NCI-H510A (cell line): Measurements from ENCODE around the gene CASZ1.

Source experiments
- DNase-seq: peaks from one replicate; lab custom pipeline; 2025; lab: John Stamatoyannopoulos, UW

The CASZ1 gene

GRCh38 chr1:10727751-10728232 lies 68.7 kb downstream of the CASZ1 start:
- DNase-seq = peak; percentile 42

- DNase-seq = no peak
Measured at GRCh38 chr1:10726355-10726754, 70.1 kb downstream of the CASZ1 start.

DNA sequence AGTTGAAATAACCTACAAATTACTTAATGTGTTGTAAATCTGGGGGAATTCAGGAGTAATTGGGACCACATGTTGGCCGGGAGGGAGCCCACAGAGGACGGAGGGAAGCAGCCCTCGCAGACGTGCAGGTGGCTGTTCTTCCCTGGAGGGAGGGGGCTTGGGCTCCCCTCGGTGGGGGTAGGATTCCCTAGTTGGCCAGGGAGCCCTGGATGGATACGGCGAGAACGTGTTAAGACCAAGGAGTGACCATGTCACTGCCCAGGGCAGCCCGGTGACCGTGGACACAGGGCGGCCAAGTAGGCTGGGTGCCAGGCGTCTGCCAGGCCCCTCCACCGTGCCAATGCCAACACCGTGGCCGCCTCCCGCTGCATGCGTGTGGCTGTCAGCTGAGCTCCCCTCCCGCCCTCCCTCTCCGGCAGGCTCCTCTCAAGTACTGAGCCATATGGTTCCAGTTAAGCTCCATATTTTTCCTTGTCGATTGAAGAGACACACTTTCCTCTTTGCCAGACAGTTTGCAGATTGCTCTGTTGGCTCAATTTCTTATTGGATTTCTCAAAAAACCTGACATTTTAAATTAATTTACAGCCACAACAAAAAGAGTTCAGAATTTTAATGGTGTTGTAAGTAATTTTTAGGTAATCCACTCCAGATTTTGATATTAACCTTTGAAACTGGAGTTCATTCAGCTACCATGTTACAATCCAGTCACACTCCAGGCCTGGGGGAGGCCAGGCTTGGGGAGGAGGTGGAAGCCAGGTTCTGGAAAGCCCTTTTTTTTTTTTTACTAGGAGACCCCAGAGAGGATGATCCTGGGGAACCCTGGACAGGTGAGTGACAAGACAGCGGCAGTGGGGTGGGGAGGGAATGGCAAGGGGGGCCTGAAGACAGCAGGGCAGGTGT lies 71.2 kb downstream of the CASZ1 start:
- peak; percentile 88 for DNase-seq

- no peak for DNase-seq
Measured at GRCh38 chr1:10724511-10724910, 71.9 kb downstream of the CASZ1 start.

DNA sequence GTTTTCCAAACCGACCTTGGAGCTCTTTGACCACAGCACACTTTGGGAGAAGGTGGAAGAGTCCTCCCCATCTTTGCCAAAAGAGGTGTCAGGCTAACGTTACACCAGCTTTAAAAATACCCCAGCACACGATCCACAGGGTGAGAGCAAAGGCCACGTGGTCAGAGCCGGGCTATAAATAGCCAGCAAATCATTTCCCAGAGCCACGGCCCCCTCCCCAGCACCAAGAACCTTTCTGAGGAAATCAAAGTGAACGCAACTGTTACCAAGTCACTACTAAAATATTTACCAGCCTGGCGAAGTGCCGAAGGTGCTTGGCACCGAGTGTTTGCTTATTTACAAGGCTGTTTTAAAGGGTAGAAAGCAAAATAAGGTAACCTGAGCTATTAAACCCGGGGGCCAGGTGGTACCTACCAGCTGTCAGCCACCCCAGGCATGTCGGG lies 72.4 kb downstream of the CASZ1 start:
- peak; percentile 89 for DNase-seq

DNA sequence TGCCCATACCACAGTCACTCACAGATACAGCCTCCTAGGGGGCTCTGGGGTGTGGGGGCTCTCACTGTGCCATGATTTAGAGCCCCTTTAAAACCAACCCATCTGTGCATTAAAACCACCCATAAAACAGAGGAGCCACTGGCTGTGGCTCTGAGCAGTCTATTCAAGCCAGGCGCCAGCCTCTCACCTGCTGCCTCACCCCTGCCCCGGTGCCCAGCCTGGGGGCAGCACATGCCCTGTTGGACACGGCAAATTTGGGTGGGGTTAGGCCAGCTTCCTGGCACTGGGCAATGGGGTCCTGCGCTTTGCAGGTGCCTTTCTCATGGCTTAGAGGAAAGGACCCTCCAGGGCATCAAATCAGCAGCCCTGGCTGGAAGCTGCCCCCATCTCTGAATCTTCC lies 73.1 kb downstream of the CASZ1 start:
- no peak for DNase-seq

GRCh38 chr1:10722803-10723202 lies 73.6 kb downstream of the CASZ1 start:
- no peak for DNase-seq

DNA sequence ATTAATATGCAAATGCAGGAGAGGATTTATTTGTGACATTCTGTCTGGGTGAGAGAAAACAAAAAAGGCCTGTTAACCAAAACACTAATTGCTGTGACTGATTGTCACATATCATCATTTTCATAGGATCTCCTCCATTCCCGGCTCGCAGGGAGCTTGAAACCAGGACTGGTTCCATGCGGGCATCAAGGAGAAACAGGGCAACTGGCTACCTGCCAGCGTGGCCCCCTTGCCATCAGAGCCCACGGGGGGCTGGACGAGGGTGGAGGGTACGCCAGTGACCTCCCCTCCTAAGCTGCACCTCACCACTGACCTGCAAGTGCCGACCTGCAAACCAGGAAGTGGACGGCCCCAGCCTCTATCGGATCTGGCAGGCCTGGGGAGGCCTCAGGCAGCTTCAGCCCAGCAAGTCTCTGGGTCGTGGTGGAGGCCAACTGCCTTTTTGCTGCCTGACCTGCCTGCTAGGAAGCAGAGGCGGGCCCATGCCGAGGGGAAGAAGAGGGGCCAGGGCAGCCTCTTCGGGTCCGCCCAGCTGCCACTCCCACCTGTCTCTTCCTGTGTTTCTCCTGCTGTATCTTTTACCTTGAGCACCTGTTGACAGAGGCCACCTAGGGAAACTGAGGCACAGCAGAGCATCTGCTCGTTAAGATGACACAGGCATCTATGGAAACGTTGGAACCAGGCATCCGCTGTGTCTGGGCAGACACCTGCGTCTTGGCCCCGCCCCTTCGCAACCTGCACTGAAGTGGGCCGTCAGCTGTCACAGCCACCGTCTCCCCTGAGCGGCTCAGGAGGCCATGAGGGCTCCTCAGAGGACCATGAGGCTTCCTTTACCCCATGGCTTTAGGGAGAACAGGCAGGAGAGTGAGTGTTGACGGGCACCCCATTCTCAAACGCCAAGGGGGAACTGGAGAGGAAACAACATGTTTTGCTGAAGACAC lies 74.8 kb downstream of the CASZ1 start:
- DNase-seq = peak; percentile 68

DNA sequence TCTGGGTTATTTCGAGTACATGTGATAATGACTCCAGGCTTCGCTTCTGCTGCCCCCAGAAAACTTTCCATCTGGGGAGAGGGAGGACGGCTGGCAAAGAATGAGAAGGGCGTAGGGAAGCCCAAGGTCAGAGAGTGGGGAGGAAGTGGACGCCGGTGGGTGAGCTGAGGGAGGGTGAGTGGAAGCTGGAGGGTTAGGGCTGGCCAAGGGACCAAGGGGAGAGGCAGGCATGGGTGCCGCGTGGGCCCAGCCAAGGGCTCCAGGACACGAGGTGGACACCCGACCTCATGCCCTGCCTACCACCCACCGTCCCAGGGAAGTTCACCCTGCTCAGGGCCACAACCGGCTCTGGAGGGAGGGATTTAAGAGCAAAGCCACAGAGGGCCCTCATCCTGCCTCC lies 75.8 kb downstream of the CASZ1 start:
- no peak for DNase-seq

DNA sequence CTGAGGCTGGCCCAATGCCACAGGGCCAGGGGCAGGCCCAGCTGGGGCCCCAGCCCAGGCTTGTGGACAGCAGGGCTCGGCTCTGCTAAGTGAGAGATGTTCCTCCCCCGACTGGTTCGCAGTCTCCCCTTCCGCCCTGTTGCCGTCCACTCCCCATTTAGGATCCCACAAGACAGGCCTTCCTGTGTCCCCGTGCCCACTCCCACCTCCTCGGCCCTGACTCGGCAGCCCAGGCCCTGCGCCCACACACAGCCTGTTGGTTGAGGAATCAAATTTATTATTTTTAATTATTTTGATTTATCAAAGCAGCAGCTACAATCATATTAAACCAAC lies 78.4 kb downstream of the CASZ1 start:
- DNase-seq = no peak

- no peak for DNase-seq
Measured at GRCh38 chr1:10717296-10718082, 79.0 kb downstream of the CASZ1 start.

GRCh38 chr1:10716840-10717239 lies 79.6 kb downstream of the CASZ1 start:
- DNase-seq = no peak

GRCh38 chr1:10714337-10715114 lies 81.9 kb downstream of the CASZ1 start:
- no peak for DNase-seq

GRCh38 chr1:10713614-10714013 lies 82.8 kb downstream of the CASZ1 start:
- no peak for DNase-seq

DNA sequence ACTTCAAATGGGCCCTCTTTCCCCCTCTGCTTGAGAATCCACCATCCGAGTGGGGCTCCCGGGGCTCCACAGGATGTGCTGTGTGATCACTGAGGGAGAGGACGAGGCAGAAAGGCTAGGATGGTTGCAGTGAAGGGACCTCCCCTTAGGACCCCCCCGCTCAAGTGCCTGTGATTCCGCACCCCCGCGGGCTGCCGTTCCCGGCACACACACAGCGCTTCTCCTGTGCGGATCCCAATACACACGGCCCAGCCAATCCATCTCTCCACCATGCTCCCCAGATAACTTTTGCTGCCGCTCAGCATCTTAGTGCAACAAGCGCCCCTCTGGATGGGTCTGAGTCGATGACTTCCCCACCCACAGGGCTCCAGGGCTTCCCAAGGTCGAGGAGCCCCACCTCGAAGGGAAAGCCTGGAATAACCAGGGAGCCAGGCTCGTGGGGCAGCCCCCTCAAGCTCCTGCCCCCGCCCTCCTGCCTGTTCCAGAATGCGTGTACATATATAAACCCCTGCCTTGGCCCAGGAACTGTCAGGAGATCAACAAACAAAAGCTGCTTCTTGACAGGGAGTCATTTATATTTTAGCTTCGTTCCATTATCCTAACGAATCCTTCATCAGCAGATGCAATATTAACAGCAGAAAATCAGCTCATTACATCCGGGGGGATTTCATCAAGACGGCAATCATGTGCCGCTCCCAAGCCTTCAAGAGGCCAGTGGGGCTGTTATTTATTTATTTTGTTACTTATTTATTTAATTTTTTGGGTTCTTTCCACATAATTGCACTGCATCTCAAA lies 83.7 kb downstream of the CASZ1 start:
- DNase-seq = no peak

- peak; percentile 96 for DNase-seq
Measured at GRCh38 chr1:10710489-10710888, 86.0 kb downstream of the CASZ1 start.

DNA sequence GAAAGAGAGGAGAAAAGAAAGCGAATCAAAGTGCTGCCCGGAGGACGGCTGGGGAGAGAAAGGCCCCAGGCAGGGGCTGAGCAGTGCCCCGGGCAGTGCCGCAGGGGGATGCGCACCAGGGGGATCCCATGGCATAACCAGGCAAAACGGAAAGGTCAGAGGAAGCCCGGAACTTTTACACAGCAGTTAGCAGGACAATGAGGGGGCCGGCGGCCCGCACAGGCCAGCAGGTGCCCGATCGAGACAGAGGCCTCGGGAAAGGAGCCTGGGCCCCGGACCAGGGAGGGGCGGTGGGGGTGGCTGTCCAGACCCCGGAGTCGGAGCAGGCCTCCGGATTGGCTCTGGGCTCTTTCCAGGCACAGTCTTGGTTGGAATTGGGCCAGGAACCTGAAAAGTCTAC lies 86.8 kb downstream of the CASZ1 start:
- no peak for DNase-seq

GRCh38 chr1:10709165-10709564 lies 87.3 kb downstream of the CASZ1 start:
- DNase-seq = no peak

DNA sequence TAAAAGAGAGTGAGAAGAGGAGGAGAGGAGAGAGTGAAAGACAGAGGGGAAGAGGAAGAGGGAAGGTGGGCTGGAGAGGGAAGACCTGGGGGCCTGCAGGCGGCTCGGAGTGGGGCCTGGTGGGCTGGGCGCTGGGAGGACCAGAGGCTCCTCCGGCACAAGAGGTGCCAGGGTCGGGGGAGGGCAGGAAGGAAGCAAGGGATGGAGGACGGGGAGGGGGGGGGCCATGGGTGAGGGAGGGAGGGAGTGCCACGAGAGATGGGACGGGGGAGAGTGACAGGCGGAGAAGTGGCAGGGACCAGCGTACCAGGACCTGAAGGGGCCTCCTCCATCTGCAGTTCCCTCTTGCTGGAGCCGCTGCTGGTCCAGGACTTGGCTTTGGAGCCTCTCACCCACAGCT lies 87.7 kb downstream of the CASZ1 start:
- peak; percentile 54 for DNase-seq

GRCh38 chr1:10707208-10707607 lies 89.2 kb downstream of the CASZ1 start:
- no peak for DNase-seq
